K562 (cell line): ENCODE results near the gene PRRC2C. TPM values are rescaled to one million over a fixed set of nuclear protein-coding genes. Genes with fewer than 3 reads are reported as not detected.

Experiments used
- ATAC-seq: fragments of 200-7000 bp; cut with Tn5 transposase; 3 replicates; pipeline ENCODE4 v1.9.1; 2020; ENCODE audit warnings: moderate library complexity
- BruUV-seq: library from RNA; stranded (reverse); fragments of 400-500 nt; replicated peaks from 2 replicates; lab custom pipeline; 2021; lab: Mats Ljungman, UMichigan
- CTCF ChIA-PET: fragments of 300-600 bp; formaldehyde crosslinking; extraction: SDS; loops from one replicate; lab custom pipeline; 2021; ENCODE audit warnings: low intra/inter-chr PET ratio; lab: Yijun Ruan, JAX
- POLR2A ChIA-PET: fragments of 300-600, 350-650 bp; sonication (Branson Sonifier 250); formaldehyde crosslinking; extraction: SDS; loops from one replicate; lab custom pipeline; 2021; ENCODE audit warnings: antibody characterized with exemption, inconsistent platforms; lab: Yijun Ruan, JAX
- DNase-seq, 4 experiments: peaks; one replicate each; pipeline versions ENCODE4 v3.0.0 to v3.0.0-alpha.2; 2011 to 2018; ENCODE audit warnings: low spot score in 3 of 4, mixed read lengths in 3 of 4; ENCODE audit errors: extremely low read depth in 1 of 4
- FAIRE-seq: peaks from 2 replicates; lab custom pipeline; 2011; peaks lifted over from hg19 to GRCh38; lab: Jason Lieb, UNC
- H2AFZ ChIP-seq: 2 replicates; pipeline ENCODE4 v1.6.0; 2011; ENCODE audit warnings: low read depth, low read length, control low read depth, inconsistent platforms
- H3K27ac ChIP-seq: fragments of 200-600 bp; 3 replicates; pipeline ENCODE4 v1.8.0; 2011; ENCODE audit warnings: low read depth, mild to moderate bottlenecking, control low read depth, inconsistent platforms, low read length, moderate library complexity, mixed read lengths; ENCODE audit errors: extremely low read depth
- H3K27me3 ChIP-seq, 2 experiments: fragments of 300-600 bp in 1 of 2; 2 replicates in 1 of 2; 3 replicates in 1 of 2; pipeline versions ENCODE4 v1.6.0 to v1.8.0; 2011; ENCODE audit warnings: inconsistent platforms in 2 of 2, low read length in 2 of 2, mild to moderate bottlenecking in 1 of 2, mixed read lengths in 1 of 2, moderate library complexity in 1 of 2; ENCODE audit not compliant: control insufficient read depth in 2 of 2, insufficient read depth in 2 of 2
- H3K36me3 ChIP-seq: fragments of 300-600 bp; 3 replicates; pipeline ENCODE4 v1.8.0; 2011; ENCODE audit warnings: mild to moderate bottlenecking, low read length, inconsistent platforms; ENCODE audit not compliant: control insufficient read depth, insufficient read depth
- H3K4me1 ChIP-seq, 2 experiments: fragments of 200-600 bp in 1 of 2; replicated peaks in 1 of 2; 2 replicates in 1 of 2; 3 replicates in 1 of 2; pipeline versions ENCODE4 v1.5.1 to v1.8.0; 2011; ENCODE audit warnings: inconsistent platforms in 2 of 2, low read length in 2 of 2, mild to moderate bottlenecking in 1 of 2, mixed read lengths in 1 of 2, moderate library complexity in 1 of 2; ENCODE audit not compliant: control insufficient read depth in 2 of 2, insufficient read depth in 2 of 2
- H3K4me2 ChIP-seq: 2 replicates; pipeline ENCODE4 v1.6.1; 2011; ENCODE audit warnings: low read length, control low read depth, inconsistent platforms, mixed read lengths; ENCODE audit not compliant: insufficient read depth
- H3K4me3 ChIP-seq: fragments of 200-600 bp; sonication (generic), shearing (Covaris generic); 2 replicates; pipeline ENCODE4 v1.5.1; 2016; ENCODE audit warnings: control low read depth, inconsistent platforms
- H3K79me2 ChIP-seq: fragments of 200-600 bp; 3 replicates; pipeline ENCODE4 v1.8.0; 2011; ENCODE audit warnings: low read length, inconsistent platforms; ENCODE audit not compliant: control insufficient read depth, insufficient read depth
- H3K9ac ChIP-seq, 2 experiments: 2 replicates each; pipeline versions ENCODE4 v1.6.0 to v1.6.1; 2011; ENCODE audit warnings: low read depth in 2 of 2, low read length in 2 of 2, control low read depth in 1 of 2, inconsistent platforms in 1 of 2, mild to moderate bottlenecking in 1 of 2, mixed read lengths in 1 of 2; ENCODE audit not compliant: insufficient read depth in 1 of 2
- H3K9me1 ChIP-seq: one replicate; pipeline ENCODE4 v1.6.0; 2011; ENCODE audit warnings: inconsistent platforms, mild to moderate bottlenecking, low read length, moderate library complexity; ENCODE audit not compliant: control insufficient read depth, insufficient read depth
- H3K9me3 ChIP-seq: replicated peaks from 2 replicates; pipeline ENCODE4 v1.5.1; 2011; ENCODE audit warnings: low read depth, low read length, inconsistent platforms; ENCODE audit not compliant: control insufficient read depth, insufficient read depth
- H4K20me1 ChIP-seq: replicated peaks from 2 replicates; pipeline ENCODE4 v1.6.1; 2011; ENCODE audit warnings: low read length, inconsistent platforms, mixed read lengths; ENCODE audit not compliant: control insufficient read depth, insufficient read depth
- ELF4 ChIP-seq: fragments of 450-650 bp; formaldehyde crosslinking; IDR thresholded peaks from 2 replicates; pipeline ENCODE4 v1.4.0; 2022; ENCODE audit warnings: missing genetic modification characterization
- GTF2A2 ChIP-seq: IDR thresholded peaks from 2 replicates; pipeline ENCODE4 v1.6.1; 2016; ENCODE audit warnings: mild to moderate bottlenecking, missing genetic modification characterization, missing compliant biosample characterization
- HMBOX1 ChIP-seq: sonication (generic); IDR thresholded peaks from 2 replicates; pipeline ENCODE4 v1.6.1; 2016
- MCM2 ChIP-seq: fragments of 450-650 bp; IDR thresholded peaks from 2 replicates; pipeline ENCODE4 v1.6.1; 2017; ENCODE audit warnings: low read depth, mild to moderate bottlenecking
- NCOA1 ChIP-seq: fragments of 450-650 bp; IDR thresholded peaks from 2 replicates; pipeline ENCODE4 v1.6.1; 2016; ENCODE audit warnings: low read depth
- OTX1 ChIP-seq: fragments of 450-650 bp; formaldehyde crosslinking; IDR thresholded peaks from 2 replicates; pipeline ENCODE4 v1.4.0; 2022; ENCODE audit warnings: mild to moderate bottlenecking
- POLR3A ChIP-seq: IDR thresholded peaks from 2 replicates; pipeline ENCODE4 v1.6.1; 2011; ENCODE audit warnings: borderline replicate concordance, mild to moderate bottlenecking, moderate library complexity; ENCODE audit not compliant: insufficient read length, insufficient read depth; ENCODE audit errors: extremely low read depth
- SPI1 ChIP-seq: IDR thresholded peaks from 2 replicates; pipeline ENCODE4 v1.6.1; 2011; ENCODE audit warnings: low read depth, low read length, control low read depth, borderline replicate concordance
- TEAD1 ChIP-seq, 2 experiments: fragments of 450-650 bp in 1 of 2; sonication (generic) in 1 of 2; formaldehyde crosslinking; IDR thresholded peaks; 2 replicates each; pipeline versions ENCODE4 v1.4.0 to v1.8.0; 2020 to 2022; ENCODE audit warnings: mild to moderate bottlenecking in 2 of 2, missing genetic modification reagents in 1 of 2
- TRIM28 ChIP-seq: fragments of 450-650 bp; IDR thresholded peaks from 2 replicates; pipeline ENCODE4 v1.6.1; 2017
- ZNF431 ChIP-seq: sonication (generic); formaldehyde crosslinking; IDR thresholded peaks from 2 replicates; pipeline ENCODE4 v1.8.0; 2022; ENCODE audit warnings: mild to moderate bottlenecking, missing genetic modification reagents
- WGBS: fragments of 100-300 bp; shearing (Covaris generic); methylation state at CpG from one replicate; pipeline ENCODE4 v1.1.6; 2016; ENCODE audit warnings: low coverage, mixed read lengths; ENCODE audit not compliant: insufficient coverage; ENCODE audit errors: missing lambda C conversion rate; 5-methylcytosine and 5-hydroxymethylcytosine counted together
- in situ Hi-C: fragments of 300-500 bp; cut with MboI; formaldehyde crosslinking; loops from 4 replicates; pipeline ENCODE4 v1.15.0; 2018; ENCODE audit warnings: inconsistent platforms, mixed read lengths
- intact Hi-C: fragments of 100-400 bp; cut with micrococcal nuclease; formaldehyde crosslinking; loops from 2 replicates; pipeline ENCODE4 v1.14.2; 2022
- polyA plus RNA-seq, 8 experiments: library from polyadenylated mRNA; depleted of rRNA in 4 of 8; stranded (reverse) in 5 of 8; unstranded in 3 of 8; fragments of >200 nt; fragmentation: Nextera tagmentation in 2 of 8; fragmentation: Illumina TruSeq in 1 of 8; extraction: Ambion mirVana in 2 of 8; extraction: Trizol in 1 of 8; gene quantifications; 2 replicates each; pipeline versions ENCODE4 v1.2.1 to v1.2.3, GENCODE V29; 2011 to 2014; ENCODE audit warnings: inconsistent platforms in 1 of 8, missing spikeins in 1 of 8
- total RNA-seq, 7 experiments: library from RNA; depleted of rRNA in 6 of 7; stranded (reverse); fragments of >200 nt in 6 of 7; fragmentation: Illumina TruSeq in 2 of 7; extraction: Trizol in 2 of 7; gene quantifications; 2 replicates each; pipeline versions ENCODE4 v1.2.1 to v1.2.3, GENCODE V29; 2011 to 2021; ENCODE audit warnings: low replicate concordance in 1 of 7
- TF ChIP-seq, protein P1 (sequence below): sonication (generic); formaldehyde crosslinking; IDR thresholded peaks from 2 replicates; pipeline ENCODE4 v1.8.0; 2023; ENCODE audit warnings: mild to moderate bottlenecking, missing genetic modification reagents
- TF ChIP-seq, protein P2 (sequence below): fragments of 450-650 bp; IDR thresholded peaks from 2 replicates; pipeline ENCODE4 v1.6.1; 2016; ENCODE audit warnings: low read depth, mild to moderate bottlenecking, moderate library complexity
- TF ChIP-seq, protein P3 (sequence below), 2 experiments: fragments of 450-650 bp in 1 of 2; IDR thresholded peaks; 2 replicates each; pipeline ENCODE4 v1.6.1; 2011 to 2017; ENCODE audit warnings: low read depth in 2 of 2, antibody characterized with exemption in 1 of 2, borderline replicate concordance in 1 of 2, low read length in 1 of 2, mild to moderate bottlenecking in 1 of 2, mixed read lengths in 1 of 2; ENCODE audit not compliant: control insufficient read depth in 1 of 2

Gene PRRC2C
- total and polyA plus RNA-seq, 9 of the 15 experiments (the other 6 are each of a cell fraction or from before 2014, with no cell fraction given), result 61.9 to 237 (median 105) TPM

DNA sequence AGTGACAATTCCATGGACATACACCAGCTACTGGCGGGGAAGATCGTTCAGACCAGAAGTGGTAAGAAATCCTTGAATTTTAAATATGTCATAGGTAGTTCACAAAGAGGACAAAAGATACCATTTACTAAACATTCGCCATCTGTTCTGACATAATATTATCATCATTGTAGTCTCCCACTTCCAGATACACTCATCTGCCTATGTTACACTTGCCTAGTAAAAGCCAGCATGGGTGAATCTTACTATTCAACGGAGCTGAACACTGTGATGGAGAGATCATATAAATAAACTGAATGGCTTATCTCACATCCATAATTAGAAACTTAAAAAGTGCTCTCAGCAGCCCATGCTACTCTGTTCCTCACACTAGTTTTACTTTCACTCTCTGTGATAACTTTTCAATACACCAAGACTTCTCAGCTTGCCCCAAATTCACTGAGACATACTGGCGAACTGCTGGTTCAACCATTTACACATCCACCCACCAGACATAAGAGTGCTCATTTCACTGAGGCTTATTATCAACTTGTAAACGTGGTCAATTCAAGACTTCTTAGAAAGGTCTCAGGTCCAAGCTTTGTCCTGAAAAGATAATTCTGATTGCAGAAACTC is 463 bp upstream of the PRRC2C start (continued):
- TF ChIP-seq, protein P1, sequence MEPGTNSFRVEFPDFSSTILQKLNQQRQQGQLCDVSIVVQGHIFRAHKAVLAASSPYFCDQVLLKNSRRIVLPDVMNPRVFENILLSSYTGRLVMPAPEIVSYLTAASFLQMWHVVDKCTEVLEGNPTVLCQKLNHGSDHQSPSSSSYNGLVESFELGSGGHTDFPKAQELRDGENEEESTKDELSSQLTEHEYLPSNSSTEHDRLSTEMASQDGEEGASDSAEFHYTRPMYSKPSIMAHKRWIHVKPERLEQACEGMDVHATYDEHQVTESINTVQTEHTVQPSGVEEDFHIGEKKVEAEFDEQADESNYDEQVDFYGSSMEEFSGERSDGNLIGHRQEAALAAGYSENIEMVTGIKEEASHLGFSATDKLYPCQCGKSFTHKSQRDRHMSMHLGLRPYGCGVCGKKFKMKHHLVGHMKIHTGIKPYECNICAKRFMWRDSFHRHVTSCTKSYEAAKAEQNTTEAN (CRISPR knock-in tag), result no peak
- TF ChIP-seq POLR3A, result no peak
- no peak for TF ChIP-seq NCOA1
- TF ChIP-seq ELF4 (CRISPR knock-in tag), result peak; percentile 70; the same call in 1 of the 2 replicates
- TF ChIP-seq TEAD1 (CRISPR knock-in tag; IDR thresholded peaks at IDR 0.05), result no peak
- no peak for TF ChIP-seq MCM2
- TF ChIP-seq GTF2A2, result no peak
- TF ChIP-seq TRIM28, result no peak; the same call in 1 of the 2 replicates

DNA sequence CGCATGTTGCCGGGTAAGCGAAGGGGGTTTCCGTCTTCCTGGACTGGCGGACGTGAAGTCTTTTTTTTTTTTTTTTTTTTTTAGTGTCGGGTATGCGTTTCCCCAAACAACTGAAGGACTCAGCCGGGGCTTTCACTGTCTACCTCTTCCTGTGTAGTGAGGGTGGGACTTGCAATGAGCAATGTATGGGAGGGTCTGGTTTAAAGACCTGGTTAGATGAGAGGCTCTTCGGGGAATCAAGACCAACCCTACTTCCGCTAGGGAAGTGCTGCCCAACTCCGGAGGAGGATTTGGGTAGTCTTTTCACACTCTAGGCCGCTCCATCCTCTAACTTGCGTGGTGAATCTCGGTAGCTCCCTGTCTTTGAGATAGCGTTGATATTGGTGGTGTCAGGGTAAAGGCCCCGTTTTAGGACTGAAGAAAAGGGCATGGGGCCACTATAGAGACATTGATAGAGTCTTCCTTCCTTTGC is 754 bp downstream of the PRRC2C start:
- H3K4me1 ChIP-seq, result peaks cover 3 to 11% of the 10 kb centered on the region in 2 experiments; a peak in 4 of 5 replicates
- 1% methylated on average over 17 of the region's 17 CpGs for WGBS
- no peak for TF ChIP-seq ZNF431
- 0 out of 2 replicates have a peak, but pooled peaks have one; percentile 47 for TF ChIP-seq OTX1 (CRISPR knock-in tag)
- TF ChIP-seq, protein P2, sequence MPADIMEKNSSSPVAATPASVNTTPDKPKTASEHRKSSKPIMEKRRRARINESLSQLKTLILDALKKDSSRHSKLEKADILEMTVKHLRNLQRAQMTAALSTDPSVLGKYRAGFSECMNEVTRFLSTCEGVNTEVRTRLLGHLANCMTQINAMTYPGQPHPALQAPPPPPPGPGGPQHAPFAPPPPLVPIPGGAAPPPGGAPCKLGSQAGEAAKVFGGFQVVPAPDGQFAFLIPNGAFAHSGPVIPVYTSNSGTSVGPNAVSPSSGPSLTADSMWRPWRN, result no peak
- TF ChIP-seq, protein P3, sequence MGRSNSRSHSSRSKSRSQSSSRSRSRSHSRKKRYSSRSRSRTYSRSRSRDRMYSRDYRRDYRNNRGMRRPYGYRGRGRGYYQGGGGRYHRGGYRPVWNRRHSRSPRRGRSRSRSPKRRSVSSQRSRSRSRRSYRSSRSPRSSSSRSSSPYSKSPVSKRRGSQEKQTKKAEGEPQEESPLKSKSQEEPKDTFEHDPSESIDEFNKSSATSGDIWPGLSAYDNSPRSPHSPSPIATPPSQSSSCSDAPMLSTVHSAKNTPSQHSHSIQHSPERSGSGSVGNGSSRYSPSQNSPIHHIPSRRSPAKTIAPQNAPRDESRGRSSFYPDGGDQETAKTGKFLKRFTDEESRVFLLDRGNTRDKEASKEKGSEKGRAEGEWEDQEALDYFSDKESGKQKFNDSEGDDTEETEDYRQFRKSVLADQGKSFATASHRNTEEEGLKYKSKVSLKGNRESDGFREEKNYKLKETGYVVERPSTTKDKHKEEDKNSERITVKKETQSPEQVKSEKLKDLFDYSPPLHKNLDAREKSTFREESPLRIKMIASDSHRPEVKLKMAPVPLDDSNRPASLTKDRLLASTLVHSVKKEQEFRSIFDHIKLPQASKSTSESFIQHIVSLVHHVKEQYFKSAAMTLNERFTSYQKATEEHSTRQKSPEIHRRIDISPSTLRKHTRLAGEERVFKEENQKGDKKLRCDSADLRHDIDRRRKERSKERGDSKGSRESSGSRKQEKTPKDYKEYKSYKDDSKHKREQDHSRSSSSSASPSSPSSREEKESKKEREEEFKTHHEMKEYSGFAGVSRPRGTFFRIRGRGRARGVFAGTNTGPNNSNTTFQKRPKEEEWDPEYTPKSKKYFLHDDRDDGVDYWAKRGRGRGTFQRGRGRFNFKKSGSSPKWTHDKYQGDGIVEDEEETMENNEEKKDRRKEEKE (IDR thresholded peaks at IDR 0.05; ENCODE audit: borderline replicate concordance in 1 of 2, control insufficient read depth in 1 of 2, low read depth in 2 of 2, low read length in 1 of 2), result 0 out of 4 replicates have a peak, but pooled peaks of 1 of the 2 experiments have one; percentile 7
- peak; percentile 55; the same call in 1 of the 2 replicates for TF ChIP-seq SPI1
- peak; percentile 51 for TF ChIP-seq HMBOX1

More for the DNA sequence above, 754 bp downstream of the PRRC2C start:
- in situ Hi-C loops, result no loop called here
- Histone ChIP-seq H3K27ac (peak overlapping the region; percentile 93), H3K4me2 (peak overlapping the region; percentile 97), H3K27me3 (no peaks in the 10 kb centered on the region), H3K9me3 (no peaks in the 10 kb centered on the region), H3K4me3 (peak overlapping the region; percentile 91), H2AFZ (peak overlapping the region; percentile 100), H3K9ac (peak overlapping the region; percentile 92 to 97), H3K9me1 (no peaks in the 10 kb centered on the region), H3K36me3 (peaks cover 28% of the 10 kb centered on the region), H4K20me1 (peaks cover 44% of the 10 kb centered on the region), H3K79me2 (peaks cover 64% of the 10 kb centered on the region)
- ChIA-PET POLR2A (interaction anchor here (0.6 to 5.2 kb wide), 10 partner anchors 10 to 91 kb away, joined by 3 to 34 read pairs (median 4); no protein-coding TSS in a partner anchor), CTCF (no interaction called here)
- peak; percentile 67 for ATAC-seq
- intact Hi-C loops, result loop anchor here (10.0 kb wide), 3 partner anchors 229 to 499 kb away; partner anchors contain the start of gene VAMP4
- FAIRE-seq, result no peak
- BruUV-seq, result no TSS peak
- DNase-seq, result peak in 2 of 4 experiments; percentile 51 to 69
